ENCODE results near the gene SLC17A7. TPM values are rescaled to one million over a fixed set of nuclear protein-coding genes. Genes with fewer than 3 reads are reported as not detected.

SLC17A7 gene
- total and polyA plus RNA-seq, 2 of the 13 experiments (the other 11 are each of a cell fraction or from before 2014, with no cell fraction given): 0.32 TPM; not detected in 1

GRCh38 chr19:49451430-49452181, 10.3 kb upstream of the SLC17A7 start, which contains the start of gene PIH1D1 (continued):
- TF ChIP-seq, protein P1, sequence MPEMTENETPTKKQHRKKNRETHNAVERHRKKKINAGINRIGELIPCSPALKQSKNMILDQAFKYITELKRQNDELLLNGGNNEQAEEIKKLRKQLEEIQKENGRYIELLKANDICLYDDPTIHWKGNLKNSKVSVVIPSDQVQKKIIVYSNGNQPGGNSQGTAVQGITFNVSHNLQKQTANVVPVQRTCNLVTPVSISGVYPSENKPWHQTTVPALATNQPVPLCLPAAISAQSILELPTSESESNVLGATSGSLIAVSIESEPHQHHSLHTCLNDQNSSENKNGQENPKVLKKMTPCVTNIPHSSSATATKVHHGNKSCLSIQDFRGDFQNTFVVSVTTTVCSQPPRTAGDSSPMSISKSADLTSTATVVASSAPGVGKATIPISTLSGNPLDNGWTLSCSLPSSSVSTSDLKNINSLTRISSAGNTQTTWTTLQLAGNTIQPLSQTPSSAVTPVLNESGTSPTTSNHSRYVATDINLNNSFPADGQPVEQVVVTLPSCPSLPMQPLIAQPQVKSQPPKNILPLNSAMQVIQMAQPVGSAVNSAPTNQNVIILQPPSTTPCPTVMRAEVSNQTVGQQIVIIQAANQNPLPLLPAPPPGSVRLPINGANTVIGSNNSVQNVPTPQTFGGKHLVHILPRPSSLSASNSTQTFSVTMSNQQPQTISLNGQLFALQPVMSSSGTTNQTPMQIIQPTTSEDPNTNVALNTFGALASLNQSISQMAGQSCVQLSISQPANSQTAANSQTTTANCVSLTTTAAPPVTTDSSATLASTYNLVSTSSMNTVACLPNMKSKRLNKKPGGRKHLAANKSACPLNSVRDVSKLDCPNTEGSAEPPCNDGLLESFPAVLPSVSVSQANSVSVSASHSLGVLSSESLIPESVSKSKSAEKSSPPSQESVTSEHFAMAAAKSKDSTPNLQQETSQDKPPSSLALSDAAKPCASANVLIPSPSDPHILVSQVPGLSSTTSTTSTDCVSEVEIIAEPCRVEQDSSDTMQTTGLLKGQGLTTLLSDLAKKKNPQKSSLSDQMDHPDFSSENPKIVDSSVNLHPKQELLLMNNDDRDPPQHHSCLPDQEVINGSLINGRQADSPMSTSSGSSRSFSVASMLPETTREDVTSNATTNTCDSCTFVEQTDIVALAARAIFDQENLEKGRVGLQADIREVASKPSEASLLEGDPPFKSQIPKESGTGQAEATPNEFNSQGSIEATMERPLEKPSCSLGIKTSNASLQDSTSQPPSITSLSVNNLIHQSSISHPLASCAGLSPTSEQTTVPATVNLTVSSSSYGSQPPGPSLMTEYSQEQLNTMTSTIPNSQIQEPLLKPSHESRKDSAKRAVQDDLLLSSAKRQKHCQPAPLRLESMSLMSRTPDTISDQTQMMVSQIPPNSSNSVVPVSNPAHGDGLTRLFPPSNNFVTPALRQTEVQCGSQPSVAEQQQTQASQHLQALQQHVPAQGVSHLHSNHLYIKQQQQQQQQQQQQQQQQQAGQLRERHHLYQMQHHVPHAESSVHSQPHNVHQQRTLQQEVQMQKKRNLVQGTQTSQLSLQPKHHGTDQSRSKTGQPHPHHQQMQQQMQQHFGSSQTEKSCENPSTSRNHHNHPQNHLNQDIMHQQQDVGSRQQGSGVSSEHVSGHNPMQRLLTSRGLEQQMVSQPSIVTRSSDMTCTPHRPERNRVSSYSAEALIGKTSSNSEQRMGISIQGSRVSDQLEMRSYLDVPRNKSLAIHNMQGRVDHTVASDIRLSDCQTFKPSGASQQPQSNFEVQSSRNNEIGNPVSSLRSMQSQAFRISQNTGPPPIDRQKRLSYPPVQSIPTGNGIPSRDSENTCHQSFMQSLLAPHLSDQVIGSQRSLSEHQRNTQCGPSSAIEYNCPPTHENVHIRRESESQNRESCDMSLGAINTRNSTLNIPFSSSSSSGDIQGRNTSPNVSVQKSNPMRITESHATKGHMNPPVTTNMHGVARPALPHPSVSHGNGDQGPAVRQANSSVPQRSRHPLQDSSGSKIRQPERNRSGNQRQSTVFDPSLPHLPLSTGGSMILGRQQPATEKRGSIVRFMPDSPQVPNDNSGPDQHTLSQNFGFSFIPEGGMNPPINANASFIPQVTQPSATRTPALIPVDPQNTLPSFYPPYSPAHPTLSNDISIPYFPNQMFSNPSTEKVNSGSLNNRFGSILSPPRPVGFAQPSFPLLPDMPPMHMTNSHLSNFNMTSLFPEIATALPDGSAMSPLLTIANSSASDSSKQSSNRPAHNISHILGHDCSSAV (CRISPR knock-in tag; IDR thresholded peaks at IDR 0.05; ENCODE audit: borderline replicate concordance): no peak
- TF ChIP-seq, protein P2, sequence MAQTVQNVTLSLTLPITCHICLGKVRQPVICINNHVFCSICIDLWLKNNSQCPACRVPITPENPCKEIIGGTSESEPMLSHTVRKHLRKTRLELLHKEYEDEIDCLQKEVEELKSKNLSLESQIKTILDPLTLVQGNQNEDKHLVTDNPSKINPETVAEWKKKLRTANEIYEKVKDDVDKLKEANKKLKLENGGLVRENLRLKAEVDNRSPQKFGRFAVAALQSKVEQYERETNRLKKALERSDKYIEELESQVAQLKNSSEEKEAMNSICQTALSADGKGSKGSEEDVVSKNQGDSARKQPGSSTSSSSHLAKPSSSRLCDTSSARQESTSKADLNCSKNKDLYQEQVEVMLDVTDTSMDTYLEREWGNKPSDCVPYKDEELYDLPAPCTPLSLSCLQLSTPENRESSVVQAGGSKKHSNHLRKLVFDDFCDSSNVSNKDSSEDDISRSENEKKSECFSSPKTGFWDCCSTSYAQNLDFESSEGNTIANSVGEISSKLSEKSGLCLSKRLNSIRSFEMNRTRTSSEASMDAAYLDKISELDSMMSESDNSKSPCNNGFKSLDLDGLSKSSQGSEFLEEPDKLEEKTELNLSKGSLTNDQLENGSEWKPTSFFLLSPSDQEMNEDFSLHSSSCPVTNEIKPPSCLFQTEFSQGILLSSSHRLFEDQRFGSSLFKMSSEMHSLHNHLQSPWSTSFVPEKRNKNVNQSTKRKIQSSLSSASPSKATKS (CRISPR knock-in tag; IDR thresholded peaks at IDR 0.05): no peak
- no peak for TF ChIP-seq MIER2 (CRISPR knock-in tag; IDR thresholded peaks at IDR 0.05)
- TF ChIP-seq, protein P3, sequence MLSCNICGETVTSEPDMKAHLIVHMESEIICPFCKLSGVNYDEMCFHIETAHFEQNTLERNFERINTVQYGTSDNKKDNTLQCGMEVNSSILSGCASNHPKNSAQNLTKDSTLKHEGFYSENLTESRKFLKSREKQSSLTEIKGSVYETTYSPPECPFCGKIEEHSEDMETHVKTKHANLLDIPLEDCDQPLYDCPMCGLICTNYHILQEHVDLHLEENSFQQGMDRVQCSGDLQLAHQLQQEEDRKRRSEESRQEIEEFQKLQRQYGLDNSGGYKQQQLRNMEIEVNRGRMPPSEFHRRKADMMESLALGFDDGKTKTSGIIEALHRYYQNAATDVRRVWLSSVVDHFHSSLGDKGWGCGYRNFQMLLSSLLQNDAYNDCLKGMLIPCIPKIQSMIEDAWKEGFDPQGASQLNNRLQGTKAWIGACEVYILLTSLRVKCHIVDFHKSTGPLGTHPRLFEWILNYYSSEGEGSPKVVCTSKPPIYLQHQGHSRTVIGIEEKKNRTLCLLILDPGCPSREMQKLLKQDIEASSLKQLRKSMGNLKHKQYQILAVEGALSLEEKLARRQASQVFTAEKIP (CRISPR knock-in tag; IDR thresholded peaks at IDR 0.05; ENCODE audit: borderline replicate concordance): no peak
- no peak for TF ChIP-seq USF2 (IDR thresholded peaks at IDR 0.05; ENCODE audit: low read depth, low read length)
- no peak for TF ChIP-seq USF2 (CRISPR knock-in tag; IDR thresholded peaks at IDR 0.05; ENCODE audit: borderline replicate concordance)
- TF ChIP-seq HOXA5 (CRISPR knock-in tag; IDR thresholded peaks at IDR 0.05): peak; percentile 53; the same call in 1 of the 2 replicates
- TF ChIP-seq ZNF101 (CRISPR knock-in tag; IDR thresholded peaks at IDR 0.05; ENCODE audit: borderline replicate concordance, low read depth): no peak
- TF ChIP-seq TRAFD1 (CRISPR knock-in tag; IDR thresholded peaks at IDR 0.05; ENCODE audit: borderline replicate concordance): no peak
- peak; percentile 86 for TF ChIP-seq GABPA (IDR thresholded peaks at IDR 0.05; ENCODE audit: low read depth, low read length)
- TF ChIP-seq GABPA (CRISPR knock-in tag; IDR thresholded peaks at IDR 0.05; ENCODE audit: low read depth): peak; percentile 98
- no peak for TF ChIP-seq ZNF616 (CRISPR knock-in tag; IDR thresholded peaks at IDR 0.05; ENCODE audit: low read depth)
